Spleen (tissue), 7 donors: Measurements from ENCODE around the gene LMOD2.

Experiments
- CTCF ChIP-seq, 11 experiments: fragments of 200-600 bp in 7 of 11; fragments of 450-650 bp in 4 of 11; sonication (generic) in 4 of 11; IDR thresholded peaks in 8 of 11; conservative IDR thresholded peaks in 3 of 11; 1 replicate in 7 of 11; 2 replicates in 4 of 11; pipeline versions ENCODE4 v1.4.0 to v1.8.0; 2016 to 2021; ENCODE audit warnings: antibody characterized with exemption in 11 of 11, inconsistent platforms in 4 of 11, mild to moderate bottlenecking in 1 of 11
- POLR2A ChIP-seq, 3 donors: fragments of 450-650 bp; IDR thresholded peaks; one replicate each; pipeline ENCODE4 v1.5.1; 2017; ENCODE audit warnings: antibody characterized with exemption in 3 of 3, mild to moderate bottlenecking in 1 of 3
- donor health status: DM: no; HTN: no; CAD: no; lungs with moderate emphysema.
- donor health status: DM: no; HTN: no; CAD: no.
- donor health status: DM: no; HTN: no; CAD: no.

- no peak for TF ChIP-seq CTCF (IDR thresholded peaks at IDR 0.05 in 8 of 11, conservative IDR thresholded peaks at IDR 0.05 in 3 of 11)
- no peak for TF ChIP-seq POLR2A (IDR thresholded peaks at IDR 0.05)
These were observed 53.9 kb downstream of the LMOD2 start for GRCh38 chr7:123709525-123709924.
